HepG2 (cell line): ENCODE data around the gene TBXAS1. TPM values are rescaled to one million over a fixed set of nuclear protein-coding genes. Genes with fewer than 3 reads are reported as not detected.
A peak's percentile ranks its signal among the peaks of the same experiment; 100 is the strongest.

Experiments used
- ELF1 ChIP-seq: sonication (generic); formaldehyde crosslinking; IDR thresholded peaks from 2 replicates; pipeline ENCODE4 v1.4.0; 2020; ENCODE audit warnings: missing genetic modification reagents
- GABPB1 ChIP-seq: IDR thresholded peaks from 2 replicates; pipeline ENCODE4 v1.6.1; 2016; ENCODE audit warnings: mild to moderate bottlenecking, missing genetic modification reagents, moderate library complexity, missing compliant biosample characterization
- HMG20B ChIP-seq: conservative IDR thresholded peaks from 2 replicates; pipeline ENCODE4 v1.6.1; 2016; ENCODE audit warnings: missing genetic modification reagents, missing compliant biosample characterization
- KDM2A ChIP-seq: sonication (generic); formaldehyde crosslinking; IDR thresholded peaks from 2 replicates; pipeline ENCODE4 v1.4.0; 2020; ENCODE audit warnings: low read depth, missing genetic modification reagents, borderline replicate concordance
- RFXANK ChIP-seq: IDR thresholded peaks from 2 replicates; pipeline ENCODE4 v1.6.1; 2016
- SAP130 ChIP-seq: IDR thresholded peaks from 2 replicates; pipeline ENCODE4 v1.6.1; 2016; ENCODE audit warnings: low read depth
- ZBTB1 ChIP-seq: sonication (generic); formaldehyde crosslinking; IDR thresholded peaks from 2 replicates; pipeline ENCODE4 v1.4.0; 2020; ENCODE audit warnings: missing genetic modification reagents, borderline replicate concordance
- ZNF180 ChIP-seq: sonication (generic); formaldehyde crosslinking; IDR thresholded peaks from 2 replicates; pipeline ENCODE4 v1.4.0; 2020; ENCODE audit warnings: low read depth, missing genetic modification reagents, borderline replicate concordance
- ZNF589 ChIP-seq: sonication (generic); formaldehyde crosslinking; conservative IDR thresholded peaks from 2 replicates; pipeline ENCODE4 v1.8.0; 2022; ENCODE audit warnings: mild to moderate bottlenecking, moderate library complexity, missing genetic modification reagents
- ZNF792 ChIP-seq: IDR thresholded peaks from 2 replicates; pipeline ENCODE4 v1.6.1; 2016
- polyA plus RNA-seq, 8 experiments: library from polyadenylated mRNA; depleted of rRNA in 3 of 8; stranded (reverse) in 7 of 8; unstranded in 1 of 8; fragments of >200 nt; fragmentation: Illumina TruSeq in 4 of 8; extraction: Trizol in 4 of 8; gene quantifications; 2 replicates each; pipeline versions ENCODE4 v1.2.1 to v1.2.3, GENCODE V29; 2011 to 2016; ENCODE audit warnings: low read depth in 4 of 8, missing spikeins in 1 of 8, mixed read lengths in 1 of 8; ENCODE audit not compliant: insufficient read depth in 1 of 8
- total RNA-seq, 5 experiments: library from RNA; depleted of rRNA; stranded (reverse); fragments of >200 nt; fragmentation: Illumina TruSeq; extraction: Trizol; gene quantifications; 2 replicates each; pipeline ENCODE4 v1.2.3, GENCODE V29; 2016; ENCODE audit warnings: low read depth in 1 of 5
- TF ChIP-seq, protein P1 (sequence below): sonication (generic); formaldehyde crosslinking; IDR thresholded peaks from 2 replicates; pipeline ENCODE4 v1.5.0; 2020; ENCODE audit warnings: mild to moderate bottlenecking, missing genetic modification reagents, moderate library complexity
- TF ChIP-seq, protein P2 (sequence below), 2 experiments: sonication (generic) in 1 of 2; formaldehyde crosslinking in 1 of 2; IDR thresholded peaks; 2 replicates each; pipeline versions ENCODE4 v1.4.0 to v1.6.1; 2018 to 2020; ENCODE audit warnings: missing genetic modification reagents in 2 of 2, borderline replicate concordance in 1 of 2, low read depth in 1 of 2, mild to moderate bottlenecking in 1 of 2, missing biosample characterization in 1 of 2
- TF ChIP-seq, protein P3 (sequence below), 2 experiments: sonication (generic) in 1 of 2; formaldehyde crosslinking in 1 of 2; IDR thresholded peaks; 2 replicates each; pipeline versions ENCODE4 v1.5.1 to v1.6.1; 2011 to 2020; ENCODE audit warnings: borderline replicate concordance in 1 of 2, low read depth in 1 of 2, low read length in 1 of 2, mild to moderate bottlenecking in 1 of 2, missing genetic modification reagents in 1 of 2, moderate library complexity in 1 of 2
- TF ChIP-seq, protein P4 (sequence below): sonication (generic); formaldehyde crosslinking; IDR thresholded peaks from 2 replicates; pipeline ENCODE4 v1.4.0; 2020; ENCODE audit warnings: missing genetic modification reagents
- TF ChIP-seq, protein P5 (sequence below): sonication (generic); formaldehyde crosslinking; IDR thresholded peaks from 2 replicates; pipeline ENCODE4 v1.4.0; 2020; ENCODE audit warnings: low read depth, missing genetic modification reagents

The TBXAS1 gene
- total and polyA plus RNA-seq, 2 of the 13 experiments (the other 11 are each of a cell fraction or from before 2014, with no cell fraction given): 4.0 to 4.9 TPM

DNA sequence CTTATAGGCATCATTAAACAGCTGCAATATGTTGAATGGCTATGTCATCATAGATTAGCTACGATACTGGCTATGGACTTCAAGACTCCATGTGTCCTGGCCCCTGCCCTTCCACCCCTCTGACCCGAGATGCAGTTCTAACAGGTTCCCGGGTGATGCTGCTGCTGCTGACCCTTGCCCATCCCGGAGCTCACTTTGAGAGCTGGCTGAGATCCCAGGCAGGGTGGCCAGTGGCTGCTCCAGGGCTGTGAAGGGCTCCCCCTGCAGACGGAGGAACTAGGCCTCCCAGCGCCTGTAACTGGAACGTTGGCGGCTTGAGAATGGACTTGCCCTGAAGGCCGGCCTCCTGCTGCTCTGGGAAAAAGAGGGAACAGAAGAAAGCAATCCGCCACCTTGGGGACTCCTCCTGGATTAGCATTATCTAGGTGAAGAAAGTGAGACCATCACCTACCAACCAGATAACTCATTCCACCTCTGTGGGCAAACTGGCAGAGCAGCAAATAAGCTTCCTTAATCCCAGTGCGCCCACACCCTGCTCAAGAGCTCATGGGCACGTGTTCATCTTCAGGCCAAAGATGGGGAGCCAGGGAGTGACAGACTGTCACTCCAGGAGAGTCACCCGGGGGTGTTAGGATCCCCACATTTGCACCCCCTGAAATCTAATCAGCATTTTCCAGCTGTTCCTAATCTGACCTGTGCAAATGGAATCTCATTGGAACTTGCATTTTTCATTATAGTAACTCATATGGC is 176.9 kb downstream of the TBXAS1 start (continued):
- TF ChIP-seq, protein P1, sequence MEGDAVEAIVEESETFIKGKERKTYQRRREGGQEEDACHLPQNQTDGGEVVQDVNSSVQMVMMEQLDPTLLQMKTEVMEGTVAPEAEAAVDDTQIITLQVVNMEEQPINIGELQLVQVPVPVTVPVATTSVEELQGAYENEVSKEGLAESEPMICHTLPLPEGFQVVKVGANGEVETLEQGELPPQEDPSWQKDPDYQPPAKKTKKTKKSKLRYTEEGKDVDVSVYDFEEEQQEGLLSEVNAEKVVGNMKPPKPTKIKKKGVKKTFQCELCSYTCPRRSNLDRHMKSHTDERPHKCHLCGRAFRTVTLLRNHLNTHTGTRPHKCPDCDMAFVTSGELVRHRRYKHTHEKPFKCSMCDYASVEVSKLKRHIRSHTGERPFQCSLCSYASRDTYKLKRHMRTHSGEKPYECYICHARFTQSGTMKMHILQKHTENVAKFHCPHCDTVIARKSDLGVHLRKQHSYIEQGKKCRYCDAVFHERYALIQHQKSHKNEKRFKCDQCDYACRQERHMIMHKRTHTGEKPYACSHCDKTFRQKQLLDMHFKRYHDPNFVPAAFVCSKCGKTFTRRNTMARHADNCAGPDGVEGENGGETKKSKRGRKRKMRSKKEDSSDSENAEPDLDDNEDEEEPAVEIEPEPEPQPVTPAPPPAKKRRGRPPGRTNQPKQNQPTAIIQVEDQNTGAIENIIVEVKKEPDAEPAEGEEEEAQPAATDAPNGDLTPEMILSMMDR (CRISPR knock-in tag): peak; percentile 85
- no peak for TF ChIP-seq ZNF180 (CRISPR knock-in tag)
- no peak for TF ChIP-seq ZBTB1 (CRISPR knock-in tag)
- 0 out of 2 replicates have a peak, but pooled peaks have one; percentile 21 for TF ChIP-seq GABPB1 (CRISPR knock-in tag)
- TF ChIP-seq HMG20B (CRISPR knock-in tag): no peak
- TF ChIP-seq ZNF792 (CRISPR knock-in tag): 0 out of 2 replicates have a peak, but pooled peaks have one; percentile 25
- TF ChIP-seq, protein P2, sequence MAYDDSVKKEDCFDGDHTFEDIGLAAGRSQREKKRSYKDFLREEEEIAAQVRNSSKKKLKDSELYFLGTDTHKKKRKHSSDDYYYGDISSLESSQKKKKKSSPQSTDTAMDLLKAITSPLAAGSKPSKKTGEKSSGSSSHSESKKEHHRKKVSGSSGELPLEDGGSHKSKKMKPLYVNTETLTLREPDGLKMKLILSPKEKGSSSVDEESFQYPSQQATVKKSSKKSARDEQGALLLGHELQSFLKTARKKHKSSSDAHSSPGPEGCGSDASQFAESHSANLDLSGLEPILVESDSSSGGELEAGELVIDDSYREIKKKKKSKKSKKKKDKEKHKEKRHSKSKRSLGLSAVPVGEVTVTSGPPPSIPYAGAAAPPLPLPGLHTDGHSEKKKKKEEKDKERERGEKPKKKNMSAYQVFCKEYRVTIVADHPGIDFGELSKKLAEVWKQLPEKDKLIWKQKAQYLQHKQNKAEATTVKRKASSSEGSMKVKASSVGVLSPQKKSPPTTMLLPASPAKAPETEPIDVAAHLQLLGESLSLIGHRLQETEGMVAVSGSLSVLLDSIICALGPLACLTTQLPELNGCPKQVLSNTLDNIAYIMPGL (CRISPR knock-in tag; IDR thresholded peaks at IDR 0.05; ENCODE audit: borderline replicate concordance in 1 of 2, low read depth in 1 of 2): peak; percentile 33 to 68; a peak in 2 of 4 replicates
- TF ChIP-seq, protein P3, sequence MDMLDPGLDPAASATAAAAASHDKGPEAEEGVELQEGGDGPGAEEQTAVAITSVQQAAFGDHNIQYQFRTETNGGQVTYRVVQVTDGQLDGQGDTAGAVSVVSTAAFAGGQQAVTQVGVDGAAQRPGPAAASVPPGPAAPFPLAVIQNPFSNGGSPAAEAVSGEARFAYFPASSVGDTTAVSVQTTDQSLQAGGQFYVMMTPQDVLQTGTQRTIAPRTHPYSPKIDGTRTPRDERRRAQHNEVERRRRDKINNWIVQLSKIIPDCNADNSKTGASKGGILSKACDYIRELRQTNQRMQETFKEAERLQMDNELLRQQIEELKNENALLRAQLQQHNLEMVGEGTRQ (IDR thresholded peaks at IDR 0.05; ENCODE audit: low read depth, low read length): no peak
- TF ChIP-seq, protein P3 (CRISPR knock-in tag; IDR thresholded peaks at IDR 0.05; ENCODE audit: borderline replicate concordance): no peak
- no peak for TF ChIP-seq ELF1
- TF ChIP-seq, protein P4, sequence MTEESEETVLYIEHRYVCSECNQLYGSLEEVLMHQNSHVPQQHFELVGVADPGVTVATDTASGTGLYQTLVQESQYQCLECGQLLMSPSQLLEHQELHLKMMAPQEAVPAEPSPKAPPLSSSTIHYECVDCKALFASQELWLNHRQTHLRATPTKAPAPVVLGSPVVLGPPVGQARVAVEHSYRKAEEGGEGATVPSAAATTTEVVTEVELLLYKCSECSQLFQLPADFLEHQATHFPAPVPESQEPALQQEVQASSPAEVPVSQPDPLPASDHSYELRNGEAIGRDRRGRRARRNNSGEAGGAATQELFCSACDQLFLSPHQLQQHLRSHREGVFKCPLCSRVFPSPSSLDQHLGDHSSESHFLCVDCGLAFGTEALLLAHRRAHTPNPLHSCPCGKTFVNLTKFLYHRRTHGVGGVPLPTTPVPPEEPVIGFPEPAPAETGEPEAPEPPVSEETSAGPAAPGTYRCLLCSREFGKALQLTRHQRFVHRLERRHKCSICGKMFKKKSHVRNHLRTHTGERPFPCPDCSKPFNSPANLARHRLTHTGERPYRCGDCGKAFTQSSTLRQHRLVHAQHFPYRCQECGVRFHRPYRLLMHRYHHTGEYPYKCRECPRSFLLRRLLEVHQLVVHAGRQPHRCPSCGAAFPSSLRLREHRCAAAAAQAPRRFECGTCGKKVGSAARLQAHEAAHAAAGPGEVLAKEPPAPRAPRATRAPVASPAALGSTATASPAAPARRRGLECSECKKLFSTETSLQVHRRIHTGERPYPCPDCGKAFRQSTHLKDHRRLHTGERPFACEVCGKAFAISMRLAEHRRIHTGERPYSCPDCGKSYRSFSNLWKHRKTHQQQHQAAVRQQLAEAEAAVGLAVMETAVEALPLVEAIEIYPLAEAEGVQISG (CRISPR knock-in tag): peak; percentile 87
- TF ChIP-seq SAP130 (CRISPR knock-in tag): 0 out of 2 replicates have a peak, but pooled peaks have one; percentile 27
- peak; percentile 61; the same call in 1 of the 2 replicates for TF ChIP-seq KDM2A (CRISPR knock-in tag)
- no peak for TF ChIP-seq RFXANK (CRISPR knock-in tag)
- no peak for TF ChIP-seq ZNF589
- TF ChIP-seq, protein P5, sequence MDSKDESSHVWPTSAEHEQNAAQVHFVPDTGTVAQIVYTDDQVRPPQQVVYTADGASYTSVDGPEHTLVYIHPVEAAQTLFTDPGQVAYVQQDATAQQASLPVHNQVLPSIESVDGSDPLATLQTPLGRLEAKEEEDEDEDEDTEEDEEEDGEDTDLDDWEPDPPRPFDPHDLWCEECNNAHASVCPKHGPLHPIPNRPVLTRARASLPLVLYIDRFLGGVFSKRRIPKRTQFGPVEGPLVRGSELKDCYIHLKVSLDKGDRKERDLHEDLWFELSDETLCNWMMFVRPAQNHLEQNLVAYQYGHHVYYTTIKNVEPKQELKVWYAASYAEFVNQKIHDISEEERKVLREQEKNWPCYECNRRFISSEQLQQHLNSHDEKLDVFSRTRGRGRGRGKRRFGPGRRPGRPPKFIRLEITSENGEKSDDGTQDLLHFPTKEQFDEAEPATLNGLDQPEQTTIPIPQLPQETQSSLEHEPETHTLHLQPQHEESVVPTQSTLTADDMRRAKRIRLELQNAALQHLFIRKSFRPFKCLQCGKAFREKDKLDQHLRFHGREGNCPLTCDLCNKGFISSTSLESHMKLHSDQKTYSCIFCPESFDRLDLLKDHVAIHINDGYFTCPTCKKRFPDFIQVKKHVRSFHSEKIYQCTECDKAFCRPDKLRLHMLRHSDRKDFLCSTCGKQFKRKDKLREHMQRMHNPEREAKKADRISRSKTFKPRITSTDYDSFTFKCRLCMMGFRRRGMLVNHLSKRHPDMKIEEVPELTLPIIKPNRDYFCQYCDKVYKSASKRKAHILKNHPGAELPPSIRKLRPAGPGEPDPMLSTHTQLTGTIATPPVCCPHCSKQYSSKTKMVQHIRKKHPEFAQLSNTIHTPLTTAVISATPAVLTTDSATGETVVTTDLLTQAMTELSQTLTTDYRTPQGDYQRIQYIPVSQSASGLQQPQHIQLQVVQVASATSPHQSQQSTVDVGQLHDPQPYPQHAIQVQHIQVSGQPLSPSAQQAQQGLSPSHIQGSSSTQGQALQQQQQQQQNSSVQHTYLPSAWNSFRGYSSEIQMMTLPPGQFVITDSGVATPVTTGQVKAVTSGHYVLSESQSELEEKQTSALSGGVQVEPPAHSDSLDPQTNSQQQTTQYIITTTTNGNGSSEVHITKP (CRISPR knock-in tag): 0 out of 2 replicates have a peak, but pooled peaks have one; percentile 70
